Lower leg skin (tissue), 3 donors: ENCODE measurements around the gene KRT5.

ENCODE experiments used
- CTCF ChIP-seq, 3 donors: fragments of 450-650 bp; IDR thresholded peaks; one replicate each; pipeline ENCODE4 v1.5.1; 2016; ENCODE audit warnings: antibody characterized with exemption in 3 of 3, mild to moderate bottlenecking in 3 of 3, moderate library complexity in 2 of 3
- POLR2A ChIP-seq, 2 donors: fragments of 450-650 bp; IDR thresholded peaks; one replicate each; pipeline ENCODE4 v1.6.1; 2016 to 2017; ENCODE audit warnings: antibody characterized with exemption in 2 of 2, mild to moderate bottlenecking in 1 of 2, moderate library complexity in 1 of 2

- no peak for TF ChIP-seq CTCF (IDR thresholded peaks at IDR 0.05)
- no peak for TF ChIP-seq POLR2A (IDR thresholded peaks at IDR 0.05)
Measured at GRCh38 chr12:52506858-52507715, 13.1 kb downstream of the KRT5 start.
